ENCODE measurements around the gene RFC5. TPM values are rescaled to one million over a fixed set of nuclear protein-coding genes. Genes with fewer than 3 reads are reported as not detected.

The RFC5 gene, protein sequence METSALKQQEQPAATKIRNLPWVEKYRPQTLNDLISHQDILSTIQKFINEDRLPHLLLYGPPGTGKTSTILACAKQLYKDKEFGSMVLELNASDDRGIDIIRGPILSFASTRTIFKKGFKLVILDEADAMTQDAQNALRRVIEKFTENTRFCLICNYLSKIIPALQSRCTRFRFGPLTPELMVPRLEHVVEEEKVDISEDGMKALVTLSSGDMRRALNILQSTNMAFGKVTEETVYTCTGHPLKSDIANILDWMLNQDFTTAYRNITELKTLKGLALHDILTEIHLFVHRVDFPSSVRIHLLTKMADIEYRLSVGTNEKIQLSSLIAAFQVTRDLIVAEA
- 10 to 100 TPM in 2 of 4 donors, 1 to 10 TPM in 2; 8.3 to 18.2 (median 10.6) TPM for total RNA-seq

GRCh38 chr12:118016424-118017264 lies at the start of gene RFC5:
TSS of gene RFC5 (plus strand) at chr12:118016703. CDS start at chr12:118016828, 125 bp downstream.
- Histone ChIP-seq H3K27ac (peak within 1 kb of the TSS; percentile 41 to 75 (median 59)), H3K4me1 (peaks cover 0 to 10% (median 6%) of the 10 kb centered on the region in 4 donors), H3K36me3 (peaks cover 0 to 23% (median 0%) of the 10 kb centered on the region in 3 donors), H3K4me3 (peak within 1 kb of the TSS; percentile 80 to 90 (median 85)), H3K27me3 (no peaks in the 10 kb centered on the region), H3K9me3 (no peaks in the 10 kb centered on the region)
- DNase-seq = peak; percentile 99
- TF ChIP-seq POLR2A (IDR thresholded peaks at IDR 0.05) = no peak
- TF ChIP-seq, protein P1, sequence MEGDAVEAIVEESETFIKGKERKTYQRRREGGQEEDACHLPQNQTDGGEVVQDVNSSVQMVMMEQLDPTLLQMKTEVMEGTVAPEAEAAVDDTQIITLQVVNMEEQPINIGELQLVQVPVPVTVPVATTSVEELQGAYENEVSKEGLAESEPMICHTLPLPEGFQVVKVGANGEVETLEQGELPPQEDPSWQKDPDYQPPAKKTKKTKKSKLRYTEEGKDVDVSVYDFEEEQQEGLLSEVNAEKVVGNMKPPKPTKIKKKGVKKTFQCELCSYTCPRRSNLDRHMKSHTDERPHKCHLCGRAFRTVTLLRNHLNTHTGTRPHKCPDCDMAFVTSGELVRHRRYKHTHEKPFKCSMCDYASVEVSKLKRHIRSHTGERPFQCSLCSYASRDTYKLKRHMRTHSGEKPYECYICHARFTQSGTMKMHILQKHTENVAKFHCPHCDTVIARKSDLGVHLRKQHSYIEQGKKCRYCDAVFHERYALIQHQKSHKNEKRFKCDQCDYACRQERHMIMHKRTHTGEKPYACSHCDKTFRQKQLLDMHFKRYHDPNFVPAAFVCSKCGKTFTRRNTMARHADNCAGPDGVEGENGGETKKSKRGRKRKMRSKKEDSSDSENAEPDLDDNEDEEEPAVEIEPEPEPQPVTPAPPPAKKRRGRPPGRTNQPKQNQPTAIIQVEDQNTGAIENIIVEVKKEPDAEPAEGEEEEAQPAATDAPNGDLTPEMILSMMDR (IDR thresholded peaks at IDR 0.05) = no peak

- peaks cover 0 to 11% (median 4%) of the 10 kb centered on the region in 4 donors for H3K4me1 ChIP-seq
- H3K27ac ChIP-seq = no peak overlapping the region
- no peaks in the 10 kb centered on the region for H3K9me3 ChIP-seq
- H3K36me3 ChIP-seq = no peaks in the 10 kb centered on the region
- TF ChIP-seq, protein P1 (IDR thresholded peaks at IDR 0.05) = no peak
- no peak for TF ChIP-seq POLR2A (IDR thresholded peaks at IDR 0.05)
- no peak overlapping the region for H3K4me3 ChIP-seq
- DNase-seq = no peak
- H3K27me3 ChIP-seq = no peaks in the 10 kb centered on the region
Observed at GRCh38 chr12:117967043-117967442, 49.5 kb upstream of the RFC5 start.

DNA sequence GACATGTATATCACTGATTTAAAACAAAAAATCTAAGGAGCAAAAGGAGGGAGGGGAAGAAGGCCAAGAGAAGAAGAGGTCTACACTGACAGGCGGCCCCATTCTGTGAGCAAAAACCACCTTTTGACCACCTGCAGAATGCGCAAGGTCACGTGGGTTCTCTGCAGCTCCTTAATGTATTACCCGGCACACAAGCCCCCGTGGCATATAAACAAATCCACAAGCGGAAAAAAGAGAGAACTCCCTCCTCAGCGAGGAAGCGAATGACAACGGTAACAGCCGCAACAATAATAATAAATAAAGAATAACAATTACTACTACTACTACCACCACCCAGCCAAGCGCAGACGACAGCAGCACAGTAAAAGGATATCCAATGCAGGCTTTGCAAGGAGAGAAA lies 49.0 kb upstream of the RFC5 start:
- H3K27me3 ChIP-seq = no peaks in the 10 kb centered on the region
- no peak for DNase-seq
- TF ChIP-seq POLR2A (IDR thresholded peaks at IDR 0.05) = no peak
- TF ChIP-seq, protein P1 (IDR thresholded peaks at IDR 0.05) = no peak
- H3K4me1 ChIP-seq = peaks cover 0 to 11% (median 4%) of the 10 kb centered on the region in 4 donors
- no peaks in the 10 kb centered on the region for H3K36me3 ChIP-seq
- no peaks in the 10 kb centered on the region for H3K9me3 ChIP-seq
- H3K27ac ChIP-seq = no peak overlapping the region
- no peak overlapping the region for H3K4me3 ChIP-seq

- Histone ChIP-seq H3K9me3 (no peaks in the 10 kb centered on the region), H3K27me3 (no peaks in the 10 kb centered on the region), H3K4me3 (peak overlapping the region; percentile 33 to 62 (median 47)), H3K4me1 (peaks cover 0 to 11% (median 4%) of the 10 kb centered on the region in 4 donors), H3K27ac (peak overlapping the region in 1 of 4 donors; percentile 59), H3K36me3 (no peaks in the 10 kb centered on the region)
- TF ChIP-seq, protein P1 (IDR thresholded peaks at IDR 0.05) = no peak
- TF ChIP-seq POLR2A (IDR thresholded peaks at IDR 0.05) = no peak
- DNase-seq = no peak
Observed at GRCh38 chr12:117968151-117968789, 48.2 kb upstream of the RFC5 start.

All from Peyer's patch (tissue), 4 donors.